Uterus (tissue), 4 donors: ENCODE results near the gene CNOT4. TPM values are rescaled to one million over a fixed set of nuclear protein-coding genes. Genes with fewer than 3 reads are reported as not detected.

ENCODE experiments used
- DNase-seq, 2 donors: peaks; one replicate each; pipeline ENCODE4 v3.0.0-alpha.2; 2019 to 2020
- H3K27ac ChIP-seq, 2 donors: fragments of 200-600 bp; sonication (generic); 1 replicate in 1 of 2; 2 replicates in 1 of 2; pipeline ENCODE4 v1.5.1; 2016 to 2018
- H3K27me3 ChIP-seq, 2 donors: fragments of 200-600 bp; sonication (generic); one replicate each; pipeline ENCODE4 v1.5.1; 2018 to 2019; ENCODE audit warnings: control low read depth in 1 of 2
- H3K36me3 ChIP-seq, 2 donors: fragments of 200-600 bp; sonication (generic); one replicate each; pipeline ENCODE4 v1.5.1; 2019; ENCODE audit warnings: control low read depth in 1 of 2
- H3K4me1 ChIP-seq, 2 donors: fragments of 200-600 bp; sonication (generic); one replicate each; pipeline ENCODE4 v1.5.1; 2018 to 2019; ENCODE audit warnings: control low read depth in 1 of 2
- H3K4me3 ChIP-seq, 2 donors: fragments of 200-600 bp; sonication (generic); 1 replicate in 1 of 2; 2 replicates in 1 of 2; pipeline ENCODE4 v1.5.1; 2018 to 2019; ENCODE audit warnings: mild to moderate bottlenecking in 1 of 2
- H3K9me3 ChIP-seq, 2 donors: fragments of 200-600 bp; sonication (generic); one replicate each; pipeline ENCODE4 v1.5.1; 2019; ENCODE audit warnings: control low read depth in 1 of 2
- POLR2A ChIP-seq, 2 donors: fragments of 450-650 bp; IDR thresholded peaks; one replicate each; pipeline ENCODE4 v1.6.1; 2016; ENCODE audit warnings: antibody characterized with exemption in 2 of 2, mild to moderate bottlenecking in 1 of 2, moderate library complexity in 1 of 2
- intact Hi-C: fragments of 100-400 bp; cut with DNase I; formaldehyde crosslinking; loops from one replicate; pipeline ENCODE4 v1.15.1; 2023; ENCODE audit warnings: low total_unique reads
- total RNA-seq, 4 donors: library from RNA; depleted of rRNA in 3 of 4; stranded (reverse); fragments of >200 nt in 3 of 4; gene quantifications; one replicate each; pipeline versions ENCODE4 v1.1.0 to v1.2.4, GENCODE V29; 2014 to 2023
- TF ChIP-seq, protein P1 (sequence below), 4 experiments: fragments of 200-600 bp in 2 of 4; fragments of 450-650 bp in 2 of 4; sonication (generic) in 2 of 4; IDR thresholded peaks; one replicate each; pipeline ENCODE4 v1.5.1; 2016 to 2019; ENCODE audit warnings: antibody characterized with exemption in 4 of 4, mild to moderate bottlenecking in 2 of 4, moderate library complexity in 1 of 4
- donor health status: DM: yes; HTN: yes; CAD: no.

Gene CNOT4
- total RNA-seq, 4 donors from 2014 or later: 13.2 to 35.6 (median 20.6) TPM

DNA sequence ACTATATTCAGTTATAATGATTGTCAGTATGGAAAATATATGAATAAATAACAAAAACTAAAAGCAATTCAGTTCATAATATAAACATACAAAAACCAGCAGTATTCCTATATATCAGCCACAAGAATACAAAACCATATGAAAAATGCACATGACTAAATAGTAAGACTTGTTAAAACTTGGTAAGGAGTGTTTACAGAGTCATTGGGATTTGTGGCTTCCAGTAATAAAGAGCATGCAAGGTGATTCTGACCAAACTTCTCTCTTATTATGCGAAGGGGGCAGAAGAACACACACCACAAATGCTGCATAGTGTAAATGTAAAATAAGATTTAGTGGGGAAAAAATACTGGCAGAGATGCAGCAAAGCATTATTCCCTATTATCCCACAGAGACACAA, 8.8 kb upstream of the CNOT4 start:
- no peak overlapping the region for H3K4me3 ChIP-seq
- no peak for DNase-seq
- H3K9me3 ChIP-seq: no peaks in the 10 kb centered on the region
- H3K36me3 ChIP-seq: no peaks in the 10 kb centered on the region
- TF ChIP-seq, protein P1, sequence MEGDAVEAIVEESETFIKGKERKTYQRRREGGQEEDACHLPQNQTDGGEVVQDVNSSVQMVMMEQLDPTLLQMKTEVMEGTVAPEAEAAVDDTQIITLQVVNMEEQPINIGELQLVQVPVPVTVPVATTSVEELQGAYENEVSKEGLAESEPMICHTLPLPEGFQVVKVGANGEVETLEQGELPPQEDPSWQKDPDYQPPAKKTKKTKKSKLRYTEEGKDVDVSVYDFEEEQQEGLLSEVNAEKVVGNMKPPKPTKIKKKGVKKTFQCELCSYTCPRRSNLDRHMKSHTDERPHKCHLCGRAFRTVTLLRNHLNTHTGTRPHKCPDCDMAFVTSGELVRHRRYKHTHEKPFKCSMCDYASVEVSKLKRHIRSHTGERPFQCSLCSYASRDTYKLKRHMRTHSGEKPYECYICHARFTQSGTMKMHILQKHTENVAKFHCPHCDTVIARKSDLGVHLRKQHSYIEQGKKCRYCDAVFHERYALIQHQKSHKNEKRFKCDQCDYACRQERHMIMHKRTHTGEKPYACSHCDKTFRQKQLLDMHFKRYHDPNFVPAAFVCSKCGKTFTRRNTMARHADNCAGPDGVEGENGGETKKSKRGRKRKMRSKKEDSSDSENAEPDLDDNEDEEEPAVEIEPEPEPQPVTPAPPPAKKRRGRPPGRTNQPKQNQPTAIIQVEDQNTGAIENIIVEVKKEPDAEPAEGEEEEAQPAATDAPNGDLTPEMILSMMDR (IDR thresholded peaks at IDR 0.05): no peak
- no peak for TF ChIP-seq POLR2A (IDR thresholded peaks at IDR 0.05)
- no peaks in the 10 kb centered on the region for H3K27me3 ChIP-seq
- H3K4me1 ChIP-seq: no peaks in the 10 kb centered on the region
- no peak overlapping the region for H3K27ac ChIP-seq
- intact Hi-C loops: no loop called here

DNA sequence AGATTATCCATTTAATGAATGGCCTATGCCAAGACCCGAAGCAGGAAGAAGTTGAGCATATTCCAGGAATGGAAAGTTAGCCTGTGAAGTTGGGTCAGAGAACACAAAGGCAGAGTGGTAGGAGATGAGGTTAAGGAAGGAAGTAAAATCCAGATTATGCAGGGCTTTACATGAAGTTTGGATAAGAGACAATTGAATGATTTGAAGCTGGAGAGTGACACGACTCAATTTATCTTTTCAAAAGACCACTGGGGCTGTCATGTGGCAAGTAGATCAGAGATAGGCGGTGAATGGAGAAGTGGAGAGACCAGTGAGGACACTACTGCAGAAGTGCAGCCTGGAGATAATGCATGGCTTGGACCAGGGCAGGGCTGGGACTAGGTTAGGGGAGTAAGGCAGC, 7.2 kb upstream of the CNOT4 start:
- TF ChIP-seq, protein P1 (IDR thresholded peaks at IDR 0.05): no peak
- no peak for TF ChIP-seq POLR2A (IDR thresholded peaks at IDR 0.05)
- no peak overlapping the region for H3K4me3 ChIP-seq
- intact Hi-C loops: no loop called here

DNA sequence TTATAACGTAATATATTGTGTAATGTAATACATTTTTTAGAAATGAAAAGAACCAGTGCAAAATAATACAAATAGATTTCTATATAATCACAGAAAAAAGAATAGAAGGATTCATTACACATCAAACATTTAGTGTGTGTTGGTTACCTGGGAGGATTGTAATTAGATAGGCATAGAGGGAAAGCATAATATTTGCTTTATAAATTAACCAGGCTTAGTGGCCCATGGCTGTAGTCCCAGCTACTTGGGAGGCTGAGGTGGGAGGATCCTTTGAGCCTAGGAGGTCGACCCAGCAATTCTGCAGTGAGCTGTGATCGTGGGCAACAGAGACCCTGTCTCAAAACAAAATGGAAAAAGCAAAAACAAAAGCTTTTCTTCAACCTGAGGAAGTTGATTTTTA, 5.0 kb upstream of the CNOT4 start:
- intact Hi-C loops: no loop called here
- Histone ChIP-seq H3K4me1 (no peaks in the 10 kb centered on the region), H3K27ac (no peak overlapping the region), H3K4me3 (no peak overlapping the region), H3K36me3 (no peaks in the 10 kb centered on the region), H3K9me3 (no peaks in the 10 kb centered on the region), H3K27me3 (no peaks in the 10 kb centered on the region)
- DNase-seq: no peak
- TF ChIP-seq POLR2A (IDR thresholded peaks at IDR 0.05): no peak
- TF ChIP-seq, protein P1 (IDR thresholded peaks at IDR 0.05): no peak

More for the DNA sequence above, 7.2 kb upstream of the CNOT4 start:
- H3K9me3 ChIP-seq: no peaks in the 10 kb centered on the region
- H3K27ac ChIP-seq: no peak overlapping the region
- H3K4me1 ChIP-seq: no peaks in the 10 kb centered on the region
- H3K36me3 ChIP-seq: no peaks in the 10 kb centered on the region
- no peak for DNase-seq
- H3K27me3 ChIP-seq: no peaks in the 10 kb centered on the region

DNA sequence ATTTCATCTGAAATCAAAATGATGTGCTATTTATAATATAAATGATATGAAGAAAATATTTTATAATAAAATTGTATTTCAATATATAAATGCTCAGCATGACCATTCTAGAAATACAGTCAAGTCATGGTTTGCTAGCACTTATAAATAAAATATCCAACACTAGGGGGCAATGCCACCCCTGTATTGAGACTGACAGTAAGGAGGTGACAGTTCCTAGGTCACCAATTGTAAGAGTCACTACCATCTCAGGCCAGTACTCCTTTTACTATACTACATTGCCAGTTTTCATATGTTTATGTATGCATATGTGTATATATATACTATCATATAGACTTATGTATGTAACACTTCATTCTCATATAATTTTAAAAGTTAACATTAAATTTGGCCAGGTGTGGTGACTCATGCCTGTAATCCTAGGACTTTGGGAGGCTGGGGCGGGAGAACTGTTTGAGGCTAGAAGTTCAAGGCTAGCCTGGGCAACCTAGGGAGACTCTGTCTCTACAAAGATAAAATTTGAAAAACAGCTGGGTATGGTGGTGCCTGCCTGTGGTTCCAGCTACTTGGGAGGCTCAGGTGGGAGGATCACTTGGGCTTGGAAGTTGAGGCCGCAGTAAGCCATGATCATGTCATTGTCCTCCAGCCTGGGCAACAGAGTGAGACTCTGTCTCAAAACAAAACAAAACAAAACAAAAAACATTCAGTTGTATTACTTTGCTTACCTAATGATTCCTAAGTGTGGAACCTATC, 2.4 kb upstream of the CNOT4 start:
- TF ChIP-seq, protein P1 (IDR thresholded peaks at IDR 0.05): peak; percentile 20 to 51 (median 28)
- no peak for TF ChIP-seq POLR2A (IDR thresholded peaks at IDR 0.05)
- Histone ChIP-seq H3K27me3 (no peaks in the 10 kb centered on the region), H3K9me3 (no peaks in the 10 kb centered on the region), H3K27ac (no peak overlapping the region), H3K4me3 (no peak overlapping the region), H3K36me3 (no peaks in the 10 kb centered on the region), H3K4me1 (no peaks in the 10 kb centered on the region)
- no peak for DNase-seq
- intact Hi-C loops: no loop called here

DNA sequence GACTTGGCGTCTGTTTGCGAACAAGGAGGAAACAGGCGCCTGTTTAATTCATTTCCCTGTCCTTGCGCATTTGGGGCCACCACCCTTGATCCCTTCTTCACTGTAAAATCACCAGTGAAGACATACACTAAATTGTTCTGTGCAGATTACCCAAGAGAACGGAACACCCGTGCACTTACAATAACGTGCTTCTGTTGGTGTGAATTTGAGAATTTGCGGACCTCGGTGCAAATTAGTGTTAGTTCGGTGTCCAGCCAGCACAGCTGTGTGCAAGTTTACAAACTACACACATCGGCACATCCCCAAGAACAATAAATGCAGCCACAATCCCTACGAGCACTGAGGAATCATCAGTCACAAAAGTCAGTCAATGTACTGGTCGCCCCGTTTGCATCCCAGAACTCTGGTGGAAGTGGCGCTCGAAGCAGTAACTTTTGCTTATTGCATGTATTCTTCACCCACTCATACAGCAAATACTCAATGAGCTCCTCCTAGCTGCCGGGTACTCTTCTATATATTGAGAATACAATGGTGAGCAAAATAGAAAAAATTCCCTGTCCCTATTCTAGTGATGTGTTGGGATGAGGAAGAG, 786 bp upstream of the CNOT4 start:
- intact Hi-C loops: no loop called here
- DNase-seq: no peak
- TF ChIP-seq, protein P1 (IDR thresholded peaks at IDR 0.05): no peak
- no peak for TF ChIP-seq POLR2A (IDR thresholded peaks at IDR 0.05)
- Histone ChIP-seq H3K36me3 (no peaks in the 10 kb centered on the region), H3K9me3 (no peaks in the 10 kb centered on the region), H3K27me3 (no peaks in the 10 kb centered on the region), H3K4me3 (peak overlapping the region; percentile 61 to 83), H3K27ac (peak overlapping the region; percentile 25 to 46), H3K4me1 (peaks cover 0 to 9% of the 10 kb centered on the region in 2 donors)
